Measurements from ENCODE around the gene TRPM2.

- no peak for TF ChIP-seq POLR2A (IDR thresholded peaks at IDR 0.05; ENCODE audit: low read length)
- TF ChIP-seq GATA1 (IDR thresholded peaks at IDR 0.05; ENCODE audit: low read depth, low read length): no peak
These were observed 18.0 kb upstream of the TRPM2 start for GRCh38 chr21:44335266-44336059.
